ENCODE measurements around the gene ATXN7L2. TPM values are rescaled to one million over a fixed set of nuclear protein-coding genes. Genes with fewer than 3 reads are reported as not detected.

ATXN7L2 gene
- total RNA-seq, 1 donor from 2014 or later, result 4.6 TPM

DNA sequence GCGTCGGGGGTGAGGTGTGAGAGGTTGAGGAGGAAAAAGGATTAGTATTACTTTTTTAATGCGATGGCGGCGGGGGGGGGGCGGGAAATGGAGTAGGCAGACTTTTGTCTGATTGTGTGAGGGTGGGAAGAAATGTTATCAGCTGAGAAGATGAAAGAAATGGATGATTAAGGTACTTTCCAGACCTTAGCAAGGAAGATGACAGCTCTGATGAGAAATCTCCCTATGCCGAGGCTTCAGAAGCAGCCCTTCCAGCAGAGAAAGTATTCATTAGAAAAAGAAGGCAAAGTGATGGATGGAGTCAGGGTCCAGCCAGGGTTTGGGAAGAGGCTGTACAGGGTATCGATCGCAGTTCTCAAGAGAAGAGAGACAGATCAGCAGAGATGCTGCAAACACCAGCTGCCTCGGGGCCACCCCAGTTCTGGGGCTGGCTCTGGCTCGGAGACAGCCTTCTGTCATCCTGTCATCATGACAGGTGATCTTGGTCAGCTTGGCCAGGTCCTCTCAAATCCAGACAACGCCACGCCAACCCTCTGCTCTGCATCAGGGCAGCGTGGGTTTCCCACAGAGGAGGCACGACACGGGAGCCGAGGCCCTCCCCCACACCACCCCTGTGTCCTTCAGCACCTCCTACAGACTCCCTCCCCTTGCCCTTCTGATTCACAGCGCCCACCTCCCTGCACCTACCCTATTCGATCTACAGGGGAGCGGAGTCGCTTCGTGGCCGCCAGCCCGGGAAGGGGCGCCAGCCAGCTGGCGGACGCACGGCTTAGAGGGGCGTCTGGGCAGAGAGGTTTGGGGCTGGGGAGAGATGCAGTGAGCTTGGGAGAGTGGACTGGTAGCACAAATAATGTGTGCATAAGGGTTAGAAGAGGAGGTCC, 674 bp upstream of the ATXN7L2 start:
- DNase-seq (peak; percentile 70), ATAC-seq (peak; percentile 12)
- no peaks in the 10 kb centered on the region for H3K9me3 ChIP-seq
- no peaks in the 10 kb centered on the region for H3K27me3 ChIP-seq
- peak overlapping the region; percentile 43 for H3K27ac ChIP-seq
- intact Hi-C loops (cut with DNase I), result no loop called here
- no peaks in the 10 kb centered on the region for H3K36me3 ChIP-seq
- TF ChIP-seq, protein P1, sequence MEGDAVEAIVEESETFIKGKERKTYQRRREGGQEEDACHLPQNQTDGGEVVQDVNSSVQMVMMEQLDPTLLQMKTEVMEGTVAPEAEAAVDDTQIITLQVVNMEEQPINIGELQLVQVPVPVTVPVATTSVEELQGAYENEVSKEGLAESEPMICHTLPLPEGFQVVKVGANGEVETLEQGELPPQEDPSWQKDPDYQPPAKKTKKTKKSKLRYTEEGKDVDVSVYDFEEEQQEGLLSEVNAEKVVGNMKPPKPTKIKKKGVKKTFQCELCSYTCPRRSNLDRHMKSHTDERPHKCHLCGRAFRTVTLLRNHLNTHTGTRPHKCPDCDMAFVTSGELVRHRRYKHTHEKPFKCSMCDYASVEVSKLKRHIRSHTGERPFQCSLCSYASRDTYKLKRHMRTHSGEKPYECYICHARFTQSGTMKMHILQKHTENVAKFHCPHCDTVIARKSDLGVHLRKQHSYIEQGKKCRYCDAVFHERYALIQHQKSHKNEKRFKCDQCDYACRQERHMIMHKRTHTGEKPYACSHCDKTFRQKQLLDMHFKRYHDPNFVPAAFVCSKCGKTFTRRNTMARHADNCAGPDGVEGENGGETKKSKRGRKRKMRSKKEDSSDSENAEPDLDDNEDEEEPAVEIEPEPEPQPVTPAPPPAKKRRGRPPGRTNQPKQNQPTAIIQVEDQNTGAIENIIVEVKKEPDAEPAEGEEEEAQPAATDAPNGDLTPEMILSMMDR (IDR thresholded peaks at IDR 0.05), result no peak
- H3K4me1 ChIP-seq, result peaks cover 4% of the 10 kb centered on the region
- peak overlapping the region; percentile 58 for H3K4me3 ChIP-seq

DNA sequence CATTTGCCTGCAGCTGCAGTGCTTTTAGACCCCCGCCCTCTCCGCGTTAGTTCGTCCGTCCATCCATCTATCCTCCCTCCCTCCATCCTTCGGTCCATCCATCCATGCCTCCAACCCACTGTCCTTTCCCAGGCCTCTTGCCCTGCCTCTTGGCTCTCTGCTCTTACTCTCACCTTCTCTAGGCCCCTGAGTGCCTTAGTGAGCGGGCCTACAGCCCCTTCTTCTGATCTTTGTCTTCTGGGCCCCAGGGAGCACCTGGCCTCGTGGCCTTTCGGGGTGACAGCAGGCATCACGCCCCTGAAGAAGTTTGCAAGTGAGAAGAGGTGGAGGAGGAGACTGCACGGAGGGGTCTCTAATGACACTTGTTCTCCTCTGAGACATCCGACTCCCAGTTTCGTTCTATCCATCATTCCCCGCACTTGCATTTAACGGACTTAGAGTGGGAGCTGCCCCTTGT, 842 bp downstream of the ATXN7L2 start:
- H3K4me1 ChIP-seq, result peaks cover 4% of the 10 kb centered on the region
- no peaks in the 10 kb centered on the region for H3K27me3 ChIP-seq
- no peaks in the 10 kb centered on the region for H3K9me3 ChIP-seq
- peak overlapping the region; percentile 65 for H3K4me3 ChIP-seq
- intact Hi-C loops (cut with DNase I), result no loop called here
- no peak for DNase-seq
- ATAC-seq, result no peak
- H3K27ac ChIP-seq, result peak overlapping the region; percentile 98
- H3K36me3 ChIP-seq, result peaks cover 6% of the 10 kb centered on the region
- TF ChIP-seq, protein P1 (IDR thresholded peaks at IDR 0.05), result no peak

DNA sequence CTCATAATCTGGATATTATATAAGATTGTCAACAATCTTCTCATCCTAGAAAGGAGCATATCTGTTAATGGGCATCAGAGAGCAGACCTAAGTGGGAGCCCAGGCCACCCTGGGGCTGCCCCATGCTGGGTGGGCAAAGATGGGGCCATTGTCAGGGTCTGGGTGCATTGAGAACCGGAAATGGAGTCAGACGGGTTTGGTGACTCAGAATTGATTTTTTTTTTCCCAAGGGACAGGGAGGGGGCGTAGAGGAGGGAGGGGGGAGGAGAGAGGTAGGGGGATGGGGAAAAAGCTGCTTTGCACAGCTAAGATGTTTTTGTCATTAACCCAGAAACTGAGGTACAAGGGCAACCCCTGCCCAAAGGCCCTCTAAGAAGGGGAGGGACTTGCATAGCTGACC, 1.3 kb downstream of the ATXN7L2 start:
- TF ChIP-seq, protein P1 (IDR thresholded peaks at IDR 0.05), result no peak
- no peak for DNase-seq
- peaks cover 4% of the 10 kb centered on the region for H3K4me1 ChIP-seq
- H3K27ac ChIP-seq, result no peak overlapping the region
- H3K36me3 ChIP-seq, result peaks cover 6% of the 10 kb centered on the region
- ATAC-seq, result no peak
- intact Hi-C loops (cut with DNase I), result no loop called here
- H3K27me3 ChIP-seq, result no peaks in the 10 kb centered on the region
- no peaks in the 10 kb centered on the region for H3K9me3 ChIP-seq
- H3K4me3 ChIP-seq, result no peak overlapping the region

DNA sequence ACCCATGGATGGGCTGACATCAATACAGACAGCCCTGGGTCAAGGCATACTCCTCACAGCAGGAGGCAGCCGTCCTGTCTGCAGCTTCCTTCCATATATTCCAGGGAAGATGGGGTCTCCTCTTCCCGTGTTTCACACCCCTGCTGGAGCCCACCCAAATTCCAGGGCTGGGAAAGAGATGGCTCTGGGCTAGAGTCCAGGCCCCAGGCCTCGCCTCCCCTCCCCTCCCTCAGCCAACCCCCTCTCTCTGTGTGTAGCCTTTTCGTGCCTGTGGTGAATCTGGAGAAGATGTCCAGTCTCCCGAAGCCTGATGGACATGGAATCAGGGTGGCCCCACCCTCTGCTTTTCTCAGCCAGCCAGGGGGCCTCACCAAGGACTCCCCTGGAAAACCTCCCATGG, 3.6 kb downstream of the ATXN7L2 start:
- no peak overlapping the region for H3K4me3 ChIP-seq
- ATAC-seq, result no peak
- H3K27me3 ChIP-seq, result no peaks in the 10 kb centered on the region
- peaks cover 4% of the 10 kb centered on the region for H3K4me1 ChIP-seq
- peaks cover 6% of the 10 kb centered on the region for H3K36me3 ChIP-seq
- intact Hi-C loops (cut with DNase I), result no loop called here
- H3K9me3 ChIP-seq, result no peaks in the 10 kb centered on the region
- TF ChIP-seq, protein P1 (IDR thresholded peaks at IDR 0.05), result no peak
- DNase-seq, result no peak
- H3K27ac ChIP-seq, result no peak overlapping the region

DNA sequence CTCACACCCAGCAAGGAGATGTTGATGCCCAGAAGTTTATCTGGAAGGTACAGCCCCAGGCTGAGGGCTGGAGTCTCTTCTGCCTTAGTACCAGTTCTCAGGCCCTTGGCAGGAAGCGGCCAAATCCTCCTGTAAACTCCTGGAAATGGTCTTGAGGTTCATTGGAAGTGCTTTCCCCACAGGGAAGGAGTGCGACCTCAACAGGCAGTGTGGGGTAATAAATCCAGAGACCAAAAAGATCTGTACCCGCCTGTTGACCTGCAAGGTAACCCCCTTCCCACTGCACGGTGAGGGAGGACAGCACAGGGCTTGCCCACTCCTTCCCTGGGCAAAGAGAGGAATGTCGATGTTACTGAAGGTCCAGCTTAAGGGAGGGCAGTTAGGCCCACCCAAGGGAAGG, 4.5 kb downstream of the ATXN7L2 start:
- Histone ChIP-seq H3K9me3 (no peaks in the 10 kb centered on the region), H3K4me3 (no peak overlapping the region), H3K27ac (no peak overlapping the region), H3K27me3 (no peaks in the 10 kb centered on the region), H3K4me1 (peaks cover under 1% of the 10 kb centered on the region), H3K36me3 (peaks cover 6% of the 10 kb centered on the region)
- ATAC-seq (no peak), DNase-seq (no peak)
- intact Hi-C loops (cut with DNase I), result no loop called here
- TF ChIP-seq, protein P1 (IDR thresholded peaks at IDR 0.05), result no peak

All from upper lobe of right lung (tissue), 1 donor.